Measurements from ENCODE around the gene TIMM17B.

GRCh38 chrX:48939524-48940228 lies 42.1 kb upstream of the TIMM17B start:
- TF ChIP-seq POLR2AphosphoS5 (IDR thresholded peaks at IDR 0.05; ENCODE audit: borderline replicate concordance, low read depth, low read length), result no peak
- TF ChIP-seq EZH2 (IDR thresholded peaks at IDR 0.05), result no peak

Data from SK-N-MC (cell line).